ENCODE measurements around the gene LPIN1. TPM values are rescaled to one million over a fixed set of nuclear protein-coding genes. Genes with fewer than 3 reads are reported as not detected.

Gene LPIN1
- total and polyA plus RNA-seq, 2 of the 8 experiments (the other 6 are each of a cell fraction or from before 2014, with no cell fraction given): 4.3 to 9.8 TPM

DNA sequence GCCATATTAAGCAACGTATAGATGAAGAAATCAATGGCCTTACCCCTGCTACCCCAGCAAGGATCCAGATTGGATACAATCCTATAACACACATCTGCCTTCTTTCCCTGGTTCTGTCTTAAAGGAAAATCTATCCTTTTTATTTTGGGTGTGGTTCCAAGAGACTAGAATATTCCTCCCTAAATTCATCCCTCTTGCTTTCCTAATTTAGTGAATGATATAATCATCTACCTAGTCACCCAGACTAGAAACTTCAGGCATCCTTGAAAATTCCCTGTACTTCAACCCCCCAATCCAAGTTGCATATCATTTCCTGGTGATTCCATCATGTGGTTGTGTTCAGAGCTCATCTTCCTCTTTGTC is 35.1 kb upstream of the LPIN1 start (continued):
- TF ChIP-seq, protein P1, sequence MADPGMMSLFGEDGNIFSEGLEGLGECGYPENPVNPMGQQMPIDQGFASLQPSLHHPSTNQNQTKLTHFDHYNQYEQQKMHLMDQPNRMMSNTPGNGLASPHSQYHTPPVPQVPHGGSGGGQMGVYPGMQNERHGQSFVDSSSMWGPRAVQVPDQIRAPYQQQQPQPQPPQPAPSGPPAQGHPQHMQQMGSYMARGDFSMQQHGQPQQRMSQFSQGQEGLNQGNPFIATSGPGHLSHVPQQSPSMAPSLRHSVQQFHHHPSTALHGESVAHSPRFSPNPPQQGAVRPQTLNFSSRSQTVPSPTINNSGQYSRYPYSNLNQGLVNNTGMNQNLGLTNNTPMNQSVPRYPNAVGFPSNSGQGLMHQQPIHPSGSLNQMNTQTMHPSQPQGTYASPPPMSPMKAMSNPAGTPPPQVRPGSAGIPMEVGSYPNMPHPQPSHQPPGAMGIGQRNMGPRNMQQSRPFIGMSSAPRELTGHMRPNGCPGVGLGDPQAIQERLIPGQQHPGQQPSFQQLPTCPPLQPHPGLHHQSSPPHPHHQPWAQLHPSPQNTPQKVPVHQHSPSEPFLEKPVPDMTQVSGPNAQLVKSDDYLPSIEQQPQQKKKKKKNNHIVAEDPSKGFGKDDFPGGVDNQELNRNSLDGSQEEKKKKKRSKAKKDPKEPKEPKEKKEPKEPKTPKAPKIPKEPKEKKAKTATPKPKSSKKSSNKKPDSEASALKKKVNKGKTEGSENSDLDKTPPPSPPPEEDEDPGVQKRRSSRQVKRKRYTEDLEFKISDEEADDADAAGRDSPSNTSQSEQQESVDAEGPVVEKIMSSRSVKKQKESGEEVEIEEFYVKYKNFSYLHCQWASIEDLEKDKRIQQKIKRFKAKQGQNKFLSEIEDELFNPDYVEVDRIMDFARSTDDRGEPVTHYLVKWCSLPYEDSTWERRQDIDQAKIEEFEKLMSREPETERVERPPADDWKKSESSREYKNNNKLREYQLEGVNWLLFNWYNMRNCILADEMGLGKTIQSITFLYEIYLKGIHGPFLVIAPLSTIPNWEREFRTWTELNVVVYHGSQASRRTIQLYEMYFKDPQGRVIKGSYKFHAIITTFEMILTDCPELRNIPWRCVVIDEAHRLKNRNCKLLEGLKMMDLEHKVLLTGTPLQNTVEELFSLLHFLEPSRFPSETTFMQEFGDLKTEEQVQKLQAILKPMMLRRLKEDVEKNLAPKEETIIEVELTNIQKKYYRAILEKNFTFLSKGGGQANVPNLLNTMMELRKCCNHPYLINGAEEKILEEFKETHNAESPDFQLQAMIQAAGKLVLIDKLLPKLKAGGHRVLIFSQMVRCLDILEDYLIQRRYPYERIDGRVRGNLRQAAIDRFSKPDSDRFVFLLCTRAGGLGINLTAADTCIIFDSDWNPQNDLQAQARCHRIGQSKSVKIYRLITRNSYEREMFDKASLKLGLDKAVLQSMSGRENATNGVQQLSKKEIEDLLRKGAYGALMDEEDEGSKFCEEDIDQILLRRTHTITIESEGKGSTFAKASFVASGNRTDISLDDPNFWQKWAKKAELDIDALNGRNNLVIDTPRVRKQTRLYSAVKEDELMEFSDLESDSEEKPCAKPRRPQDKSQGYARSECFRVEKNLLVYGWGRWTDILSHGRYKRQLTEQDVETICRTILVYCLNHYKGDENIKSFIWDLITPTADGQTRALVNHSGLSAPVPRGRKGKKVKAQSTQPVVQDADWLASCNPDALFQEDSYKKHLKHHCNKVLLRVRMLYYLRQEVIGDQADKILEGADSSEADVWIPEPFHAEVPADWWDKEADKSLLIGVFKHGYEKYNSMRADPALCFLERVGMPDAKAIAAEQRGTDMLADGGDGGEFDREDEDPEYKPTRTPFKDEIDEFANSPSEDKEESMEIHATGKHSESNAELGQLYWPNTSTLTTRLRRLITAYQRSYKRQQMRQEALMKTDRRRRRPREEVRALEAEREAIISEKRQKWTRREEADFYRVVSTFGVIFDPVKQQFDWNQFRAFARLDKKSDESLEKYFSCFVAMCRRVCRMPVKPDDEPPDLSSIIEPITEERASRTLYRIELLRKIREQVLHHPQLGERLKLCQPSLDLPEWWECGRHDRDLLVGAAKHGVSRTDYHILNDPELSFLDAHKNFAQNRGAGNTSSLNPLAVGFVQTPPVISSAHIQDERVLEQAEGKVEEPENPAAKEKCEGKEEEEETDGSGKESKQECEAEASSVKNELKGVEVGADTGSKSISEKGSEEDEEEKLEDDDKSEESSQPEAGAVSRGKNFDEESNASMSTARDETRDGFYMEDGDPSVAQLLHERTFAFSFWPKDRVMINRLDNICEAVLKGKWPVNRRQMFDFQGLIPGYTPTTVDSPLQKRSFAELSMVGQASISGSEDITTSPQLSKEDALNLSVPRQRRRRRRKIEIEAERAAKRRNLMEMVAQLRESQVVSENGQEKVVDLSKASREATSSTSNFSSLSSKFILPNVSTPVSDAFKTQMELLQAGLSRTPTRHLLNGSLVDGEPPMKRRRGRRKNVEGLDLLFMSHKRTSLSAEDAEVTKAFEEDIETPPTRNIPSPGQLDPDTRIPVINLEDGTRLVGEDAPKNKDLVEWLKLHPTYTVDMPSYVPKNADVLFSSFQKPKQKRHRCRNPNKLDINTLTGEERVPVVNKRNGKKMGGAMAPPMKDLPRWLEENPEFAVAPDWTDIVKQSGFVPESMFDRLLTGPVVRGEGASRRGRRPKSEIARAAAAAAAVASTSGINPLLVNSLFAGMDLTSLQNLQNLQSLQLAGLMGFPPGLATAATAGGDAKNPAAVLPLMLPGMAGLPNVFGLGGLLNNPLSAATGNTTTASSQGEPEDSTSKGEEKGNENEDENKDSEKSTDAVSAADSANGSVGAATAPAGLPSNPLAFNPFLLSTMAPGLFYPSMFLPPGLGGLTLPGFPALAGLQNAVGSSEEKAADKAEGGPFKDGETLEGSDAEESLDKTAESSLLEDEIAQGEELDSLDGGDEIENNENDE (IDR thresholded peaks at IDR 0.05; ENCODE audit: insufficient replicate concordance, low read length): no peak
- TF ChIP-seq, protein P2, sequence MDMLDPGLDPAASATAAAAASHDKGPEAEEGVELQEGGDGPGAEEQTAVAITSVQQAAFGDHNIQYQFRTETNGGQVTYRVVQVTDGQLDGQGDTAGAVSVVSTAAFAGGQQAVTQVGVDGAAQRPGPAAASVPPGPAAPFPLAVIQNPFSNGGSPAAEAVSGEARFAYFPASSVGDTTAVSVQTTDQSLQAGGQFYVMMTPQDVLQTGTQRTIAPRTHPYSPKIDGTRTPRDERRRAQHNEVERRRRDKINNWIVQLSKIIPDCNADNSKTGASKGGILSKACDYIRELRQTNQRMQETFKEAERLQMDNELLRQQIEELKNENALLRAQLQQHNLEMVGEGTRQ (IDR thresholded peaks at IDR 0.05; ENCODE audit: low read length): no peak
- TF ChIP-seq GABPA (IDR thresholded peaks at IDR 0.05; ENCODE audit: borderline replicate concordance, insufficient read depth, low read length): no peak
- no peak for TF ChIP-seq SP4 (IDR thresholded peaks at IDR 0.05; ENCODE audit: low read length)
- TF ChIP-seq SP1 (IDR thresholded peaks at IDR 0.05; ENCODE audit: low read depth, low read length): no peak
- TF ChIP-seq KDM5A (IDR thresholded peaks at IDR 0.05; ENCODE audit: low read length): no peak
- TF ChIP-seq SIX5 (IDR thresholded peaks at IDR 0.05; ENCODE audit: low read depth, low read length): no peak
- TF ChIP-seq, protein P3, sequence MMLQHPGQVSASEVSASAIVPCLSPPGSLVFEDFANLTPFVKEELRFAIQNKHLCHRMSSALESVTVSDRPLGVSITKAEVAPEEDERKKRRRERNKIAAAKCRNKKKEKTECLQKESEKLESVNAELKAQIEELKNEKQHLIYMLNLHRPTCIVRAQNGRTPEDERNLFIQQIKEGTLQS (IDR thresholded peaks at IDR 0.05; ENCODE audit: insufficient read depth, low read depth, low read length): no peak
- no peak for TF ChIP-seq CHD2 (IDR thresholded peaks at IDR 0.05; ENCODE audit: low read length)
- TF ChIP-seq GTF2F1 (IDR thresholded peaks at IDR 0.05; ENCODE audit: borderline replicate concordance, low read depth, low read length): no peak
- no peak for TF ChIP-seq SAP30 (IDR thresholded peaks at IDR 0.05; ENCODE audit: insufficient read depth, insufficient replicate concordance, low read length)

Measured in H1 (cell line).